ENCODE measurements around the gene BAIAP2L2. TPM values are rescaled to one million over a fixed set of nuclear protein-coding genes. Genes with fewer than 3 reads are reported as not detected.

Gene BAIAP2L2
- total and polyA plus RNA-seq, 2 donors (not counting 1 experiment from before 2014, with no cell fraction given): 0.96 to 1.2 TPM

DNA sequence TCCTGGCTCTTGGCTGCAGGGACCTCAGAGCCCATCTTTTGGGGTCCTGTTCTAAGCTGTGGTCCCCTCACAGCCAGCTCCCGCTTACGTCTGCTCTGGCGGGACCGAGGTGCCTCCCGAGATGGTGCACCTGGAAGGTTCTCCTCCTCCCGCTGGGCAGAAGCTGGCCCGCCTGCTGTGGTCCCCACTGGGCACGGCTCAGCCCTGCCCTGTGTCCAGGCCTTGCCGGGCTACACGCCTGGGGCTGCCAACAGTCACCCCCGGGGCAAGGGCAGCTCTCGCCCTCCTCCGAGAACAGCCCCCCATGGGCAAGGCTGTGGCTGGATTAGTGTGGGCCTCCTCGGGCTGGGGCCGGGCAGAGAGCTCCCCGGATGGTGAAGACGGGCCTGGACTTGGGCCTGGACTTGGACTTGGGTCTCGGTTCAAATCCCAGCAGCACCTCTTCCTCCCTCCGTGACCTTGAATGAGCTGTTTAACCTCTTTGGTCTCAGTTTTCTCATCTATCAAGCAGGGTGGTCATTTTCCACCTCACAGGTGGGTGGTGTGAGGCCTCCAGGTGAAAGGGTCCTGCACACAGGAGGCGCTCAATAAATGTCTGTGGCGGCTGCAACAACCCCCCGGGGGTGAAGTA, 998 bp downstream of the BAIAP2L2 start:
- H3K9me3 Mint-ChIP-seq (ENCODE audit: insufficient read depth): no peaks in the 10 kb centered on the region
- CTCF ChIA-PET: no interaction called here

More for the DNA sequence above, 998 bp downstream of the BAIAP2L2 start:
- Histone ChIP-seq H3K9ac (ENCODE audit: low read length) (no peak overlapping the region), H3K36me3 (replicated peaks in 1 of 2; ENCODE audit: control extremely low read depth in 1 of 2, control insufficient read depth in 1 of 2, extremely low read depth in 1 of 2, insufficient read depth in 2 of 2, low read length in 1 of 2) (no peaks in the 10 kb centered on the region), H3K27ac (ENCODE audit: low read length in 2 of 2) (no peak overlapping the region), H3K4me3 (ENCODE audit: control extremely low read depth in 1 of 5, extremely low read depth in 1 of 5, insufficient read depth in 1 of 5, low read depth in 2 of 5, low read length in 4 of 5) (no peak overlapping the region), H4K20me1 (ENCODE audit: control insufficient read depth, insufficient read depth, low read length, poor library complexity, severe bottlenecking) (no peaks in the 10 kb centered on the region), H2AFZ (ENCODE audit: insufficient read depth, low read depth, low read length, poor library complexity, severe bottlenecking) (no peak overlapping the region), H3K4me1 (ENCODE audit: control insufficient read depth in 2 of 2, insufficient read depth in 2 of 2, low read length in 2 of 2) (peaks cover 0 to under 1% of the 10 kb centered on the region in 2 donors), H3K9me3 (ENCODE audit: control extremely low read depth in 1 of 3, control insufficient read depth in 2 of 3, insufficient read depth in 1 of 3, low read length in 2 of 3) (peaks cover 0 to 7% (median 0%) of the 10 kb centered on the region in 3 donors), H3K27me3 (replicated peaks in 1 of 4; ENCODE audit: control extremely low read depth in 1 of 4, control insufficient read depth in 3 of 4, insufficient read depth in 4 of 4, low read length in 3 of 4) (no peaks in the 10 kb centered on the region), H3K4me2 (replicated peaks; ENCODE audit: low read depth, low read length, poor library complexity, severe bottlenecking) (no peak overlapping the region), H3K79me2 (ENCODE audit: control insufficient read depth, insufficient read depth, low read length) (no peaks in the 10 kb centered on the region)
- intact Hi-C loops (cut with micrococcal nuclease): loop anchor here (5.0 kb wide), 1 partner anchor 93 kb away; the partner anchor contains the start of gene MAFF
- H3K4me1 Mint-ChIP-seq: peaks cover 2% of the 10 kb centered on the region
- TF ChIP-seq, protein P1, sequence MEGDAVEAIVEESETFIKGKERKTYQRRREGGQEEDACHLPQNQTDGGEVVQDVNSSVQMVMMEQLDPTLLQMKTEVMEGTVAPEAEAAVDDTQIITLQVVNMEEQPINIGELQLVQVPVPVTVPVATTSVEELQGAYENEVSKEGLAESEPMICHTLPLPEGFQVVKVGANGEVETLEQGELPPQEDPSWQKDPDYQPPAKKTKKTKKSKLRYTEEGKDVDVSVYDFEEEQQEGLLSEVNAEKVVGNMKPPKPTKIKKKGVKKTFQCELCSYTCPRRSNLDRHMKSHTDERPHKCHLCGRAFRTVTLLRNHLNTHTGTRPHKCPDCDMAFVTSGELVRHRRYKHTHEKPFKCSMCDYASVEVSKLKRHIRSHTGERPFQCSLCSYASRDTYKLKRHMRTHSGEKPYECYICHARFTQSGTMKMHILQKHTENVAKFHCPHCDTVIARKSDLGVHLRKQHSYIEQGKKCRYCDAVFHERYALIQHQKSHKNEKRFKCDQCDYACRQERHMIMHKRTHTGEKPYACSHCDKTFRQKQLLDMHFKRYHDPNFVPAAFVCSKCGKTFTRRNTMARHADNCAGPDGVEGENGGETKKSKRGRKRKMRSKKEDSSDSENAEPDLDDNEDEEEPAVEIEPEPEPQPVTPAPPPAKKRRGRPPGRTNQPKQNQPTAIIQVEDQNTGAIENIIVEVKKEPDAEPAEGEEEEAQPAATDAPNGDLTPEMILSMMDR (IDR thresholded peaks at IDR 0.05): no peak
- TF ChIP-seq EZH2 (IDR thresholded peaks at IDR 0.05; ENCODE audit: borderline replicate concordance, insufficient read depth, low read depth, low read length, poor library complexity, severe bottlenecking): no peak
- H3K27ac Mint-ChIP-seq: peak overlapping the region; percentile 50
- DNase-seq: peak; percentile 28
- POLR2A ChIA-PET: no interaction called here
- 94% methylated on average over 18 of the region's 22 CpGs for WGBS (ENCODE audit: insufficient coverage)
- ATAC-seq (ENCODE audit: low read depth): no peak
- no peak overlapping the region for H3K4me3 Mint-ChIP-seq
- no peaks in the 10 kb centered on the region for H3K27me3 Mint-ChIP-seq

Measured in B cell (primary cell).